Progenitor cell of endocrine pancreas (in vitro differentiated cells): Measurements from ENCODE around the gene ADAMTS18. TPM values are rescaled to one million over a fixed set of nuclear protein-coding genes. Genes with fewer than 3 reads are reported as not detected.

Source experiments
- DNase-seq: peaks from one replicate; pipeline ENCODE4 v3.0.0; 2021; ENCODE audit warnings: low spot score; ENCODE audit not compliant: unreplicated experiment
- H3K27ac Mint-ChIP-seq: 2 replicates; pipeline ENCODE4 v1.8.0; 2021; ENCODE audit warnings: mild to moderate bottlenecking, moderate library complexity, mixed read lengths
- H3K27me3 Mint-ChIP-seq: 2 replicates; pipeline ENCODE4 v1.8.0; 2021; ENCODE audit warnings: mixed read lengths
- H3K36me3 Mint-ChIP-seq: 2 replicates; pipeline ENCODE4 v1.8.0; 2022; ENCODE audit warnings: mixed read lengths; ENCODE audit not compliant: insufficient read depth
- H3K4me1 Mint-ChIP-seq: 2 replicates; pipeline ENCODE4 v1.8.0; 2021; ENCODE audit warnings: low read depth, mixed read lengths
- H3K4me3 Mint-ChIP-seq: 2 replicates; pipeline ENCODE4 v1.8.0; 2021; ENCODE audit warnings: low read depth, mild to moderate bottlenecking, moderate library complexity, mixed read lengths
- H3K9me3 Mint-ChIP-seq: 2 replicates; pipeline ENCODE4 v1.8.0; 2021; ENCODE audit warnings: low read depth, mixed read lengths
- total RNA-seq: library from RNA; stranded (reverse); gene quantifications from 2 replicates; pipeline ENCODE4 v1.2.1, GENCODE V29; 2021
- TF ChIP-seq, protein P1 (sequence below): fragments of 200-600 bp; sonication (generic); IDR thresholded peaks from one replicate; pipeline ENCODE4 v1.5.0; 2021; ENCODE audit warnings: antibody characterized with exemption, mild to moderate bottlenecking; ENCODE audit not compliant: unreplicated experiment

ADAMTS18 gene
- total RNA-seq, 1 donor from 2014 or later: 5.8 TPM

DNA sequence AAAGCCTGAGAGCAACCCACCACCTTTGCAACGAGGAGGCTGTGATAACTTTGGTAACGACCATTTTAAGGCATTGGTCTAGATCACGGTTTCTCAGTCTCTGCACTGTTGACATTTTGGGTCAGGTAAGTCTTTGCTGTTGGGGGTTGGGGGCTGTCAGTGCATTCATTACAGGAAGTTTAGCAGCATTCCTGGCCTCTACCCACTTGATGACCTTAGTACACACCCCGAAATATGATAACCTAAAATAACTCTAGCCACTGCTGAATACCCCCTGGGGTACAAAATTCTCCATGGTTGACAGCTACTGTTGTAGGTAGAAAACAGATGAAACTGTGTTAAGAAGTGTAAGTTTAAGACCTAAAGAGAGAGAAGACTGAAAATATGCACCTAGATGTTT is 36.3 kb downstream of the ADAMTS18 start:
- Mint-ChIP-seq H3K9me3 (no peaks in the 10 kb centered on the region), H3K4me1 (peaks cover 5% of the 10 kb centered on the region), H3K4me3 (no peak overlapping the region), H3K27me3 (no peaks in the 10 kb centered on the region), H3K36me3 (no peaks in the 10 kb centered on the region), H3K27ac (no peak overlapping the region)
- DNase-seq: no peak
- TF ChIP-seq, protein P1, sequence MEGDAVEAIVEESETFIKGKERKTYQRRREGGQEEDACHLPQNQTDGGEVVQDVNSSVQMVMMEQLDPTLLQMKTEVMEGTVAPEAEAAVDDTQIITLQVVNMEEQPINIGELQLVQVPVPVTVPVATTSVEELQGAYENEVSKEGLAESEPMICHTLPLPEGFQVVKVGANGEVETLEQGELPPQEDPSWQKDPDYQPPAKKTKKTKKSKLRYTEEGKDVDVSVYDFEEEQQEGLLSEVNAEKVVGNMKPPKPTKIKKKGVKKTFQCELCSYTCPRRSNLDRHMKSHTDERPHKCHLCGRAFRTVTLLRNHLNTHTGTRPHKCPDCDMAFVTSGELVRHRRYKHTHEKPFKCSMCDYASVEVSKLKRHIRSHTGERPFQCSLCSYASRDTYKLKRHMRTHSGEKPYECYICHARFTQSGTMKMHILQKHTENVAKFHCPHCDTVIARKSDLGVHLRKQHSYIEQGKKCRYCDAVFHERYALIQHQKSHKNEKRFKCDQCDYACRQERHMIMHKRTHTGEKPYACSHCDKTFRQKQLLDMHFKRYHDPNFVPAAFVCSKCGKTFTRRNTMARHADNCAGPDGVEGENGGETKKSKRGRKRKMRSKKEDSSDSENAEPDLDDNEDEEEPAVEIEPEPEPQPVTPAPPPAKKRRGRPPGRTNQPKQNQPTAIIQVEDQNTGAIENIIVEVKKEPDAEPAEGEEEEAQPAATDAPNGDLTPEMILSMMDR: no peak

DNA sequence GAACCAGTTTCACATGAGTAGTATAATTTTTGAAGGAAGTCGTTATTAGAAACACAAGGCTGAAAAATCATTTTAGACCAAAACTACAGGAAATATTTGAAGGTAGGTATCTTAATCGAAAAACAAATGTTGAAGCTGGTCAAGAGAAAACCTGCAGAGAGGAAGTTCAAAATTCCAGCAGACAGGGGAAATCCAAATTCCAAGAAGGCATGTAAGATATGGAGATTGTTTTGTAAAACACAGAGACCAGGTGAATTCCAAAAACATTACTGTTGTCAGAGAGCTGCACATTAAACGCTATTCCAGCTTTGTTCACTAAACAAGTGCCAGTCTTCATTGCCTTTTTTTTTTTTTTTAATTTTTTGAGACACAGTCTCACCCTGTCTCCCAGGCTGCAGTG is 38.4 kb downstream of the ADAMTS18 start:
- no peaks in the 10 kb centered on the region for H3K27me3 Mint-ChIP-seq
- peaks cover 7% of the 10 kb centered on the region for H3K4me1 Mint-ChIP-seq
- TF ChIP-seq, protein P1: no peak
- H3K27ac Mint-ChIP-seq: no peak overlapping the region
- H3K4me3 Mint-ChIP-seq: no peak overlapping the region
- no peaks in the 10 kb centered on the region for H3K36me3 Mint-ChIP-seq
- no peak for DNase-seq
- H3K9me3 Mint-ChIP-seq: no peaks in the 10 kb centered on the region

DNA sequence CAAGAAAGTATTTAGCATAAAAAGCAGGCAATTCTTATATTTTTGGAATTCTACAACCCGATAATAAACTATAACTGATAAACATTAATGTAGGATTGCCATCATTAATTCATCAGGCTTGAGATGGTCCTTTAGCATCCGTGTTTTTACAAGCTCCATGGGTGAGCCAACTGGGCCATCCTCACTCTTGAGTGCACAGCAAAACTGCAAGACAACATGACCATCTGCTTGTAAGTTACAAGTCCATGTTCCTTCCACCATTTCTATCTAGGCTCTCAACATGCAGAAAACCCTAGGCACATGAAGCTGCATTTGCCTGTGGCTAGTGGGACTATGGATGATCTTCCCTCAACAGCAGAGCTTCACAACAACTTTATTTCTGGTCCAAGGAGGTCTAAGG is 40.1 kb downstream of the ADAMTS18 start:
- Mint-ChIP-seq H3K9me3 (no peaks in the 10 kb centered on the region), H3K36me3 (no peaks in the 10 kb centered on the region), H3K27ac (no peak overlapping the region), H3K4me3 (no peak overlapping the region), H3K27me3 (no peaks in the 10 kb centered on the region), H3K4me1 (peaks cover 7% of the 10 kb centered on the region)
- no peak for DNase-seq
- TF ChIP-seq, protein P1: no peak

DNA sequence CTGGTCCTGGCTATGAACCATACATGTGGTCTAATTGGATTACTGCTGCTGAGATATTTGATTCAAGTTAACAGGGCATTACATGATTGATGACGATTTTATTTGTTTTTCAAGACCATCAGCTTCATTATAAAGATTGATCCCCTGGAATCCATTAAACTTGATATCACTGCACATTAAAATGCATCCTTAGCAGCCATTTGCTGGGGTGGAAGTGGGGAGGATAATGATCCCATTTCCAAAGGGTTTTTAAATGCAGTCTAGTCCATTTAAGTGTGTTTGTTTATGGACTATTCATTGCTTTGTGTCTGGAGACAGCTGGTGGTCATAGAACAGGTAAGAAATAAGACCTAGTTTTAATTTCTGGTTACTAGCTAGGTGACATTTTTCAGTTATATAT is 40.9 kb downstream of the ADAMTS18 start:
- peaks cover 10% of the 10 kb centered on the region for H3K4me1 Mint-ChIP-seq
- no peaks in the 10 kb centered on the region for H3K9me3 Mint-ChIP-seq
- no peak overlapping the region for H3K4me3 Mint-ChIP-seq
- no peak for DNase-seq
- no peaks in the 10 kb centered on the region for H3K27me3 Mint-ChIP-seq
- H3K36me3 Mint-ChIP-seq: no peaks in the 10 kb centered on the region
- TF ChIP-seq, protein P1: no peak
- no peak overlapping the region for H3K27ac Mint-ChIP-seq

DNA sequence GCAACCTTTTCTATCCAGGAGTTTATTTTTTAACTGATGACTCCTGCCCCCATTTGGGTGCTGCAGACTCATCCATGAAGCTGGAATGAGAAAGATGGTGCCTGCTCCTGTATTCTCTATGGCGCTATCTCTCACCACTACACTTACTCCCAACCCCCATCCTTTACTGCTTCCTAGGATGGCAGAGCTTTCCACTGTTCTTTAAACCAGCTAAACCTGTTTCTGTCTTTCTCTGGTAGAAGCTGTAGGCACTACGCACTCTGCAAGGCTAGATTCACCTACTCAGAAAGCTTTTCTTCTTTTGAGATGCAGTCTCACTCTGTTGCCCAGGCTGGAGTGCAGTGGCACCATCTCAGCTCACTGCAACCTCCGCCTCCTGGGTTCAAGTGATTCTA is 47.0 kb downstream of the ADAMTS18 start:
- H3K4me3 Mint-ChIP-seq: no peak overlapping the region
- no peak for DNase-seq
- TF ChIP-seq, protein P1: no peak
- H3K27me3 Mint-ChIP-seq: no peaks in the 10 kb centered on the region
- no peaks in the 10 kb centered on the region for H3K36me3 Mint-ChIP-seq
- peaks cover 11% of the 10 kb centered on the region for H3K4me1 Mint-ChIP-seq
- no peaks in the 10 kb centered on the region for H3K9me3 Mint-ChIP-seq
- no peak overlapping the region for H3K27ac Mint-ChIP-seq
